Skin epidermis (tissue), 12 donors: ENCODE measurements around the gene ZXDC.
A peak's percentile ranks its signal among the peaks of the same experiment; 100 is the strongest.

ENCODE experiments used
- H3K27ac ChIP-seq, 21 experiments: fragments of 200-600 bp; sonication (generic) in 11 of 21; one replicate each; pipeline ENCODE4 v1.5.0; 2020; ENCODE audit warnings: mild to moderate bottlenecking in 3 of 21, inconsistent platforms in 2 of 21, moderate library complexity in 2 of 21
- H3K4me3 ChIP-seq, 7 experiments: fragments of 200-600 bp; sonication (generic) in 2 of 7; one replicate each; pipeline ENCODE4 v1.5.0; 2020; ENCODE audit warnings: inconsistent platforms in 2 of 7, mild to moderate bottlenecking in 2 of 7, moderate library complexity in 1 of 7

ZXDC gene

DNA sequence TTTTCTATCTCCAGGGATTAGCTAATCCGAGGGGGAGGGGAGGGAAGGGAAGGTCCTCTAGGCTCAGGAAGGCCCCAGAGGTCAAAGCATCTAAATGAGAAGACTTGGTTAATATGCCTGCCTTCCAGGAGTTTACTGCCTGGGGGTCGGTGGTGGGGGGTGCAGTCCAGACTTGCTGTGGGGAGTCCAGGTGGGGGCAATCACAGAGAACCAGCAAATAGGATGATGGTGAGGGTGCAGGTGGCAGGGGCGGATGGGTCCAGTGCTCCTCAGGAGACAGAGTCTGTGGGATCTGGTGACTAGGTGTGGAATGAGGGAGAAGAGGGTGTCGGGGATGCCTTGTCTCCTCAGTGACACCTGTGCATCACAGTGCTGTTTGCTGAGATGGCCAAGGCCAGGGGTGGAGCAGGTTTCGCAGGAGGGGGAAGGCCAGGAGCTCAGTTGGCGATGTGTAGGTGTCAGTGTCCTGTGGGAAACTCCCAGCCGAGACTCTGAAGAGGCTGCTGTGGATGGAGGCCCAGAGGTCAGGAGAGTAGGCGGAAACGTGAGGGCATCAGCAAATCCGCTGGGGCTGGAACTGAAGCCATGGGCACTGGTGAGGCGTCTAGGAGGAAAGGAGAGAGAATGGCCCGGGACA lies 72.9 kb downstream of the ZXDC start:
- Histone ChIP-seq H3K27ac (no peak overlapping the region), H3K4me3 (no peak overlapping the region)

DNA sequence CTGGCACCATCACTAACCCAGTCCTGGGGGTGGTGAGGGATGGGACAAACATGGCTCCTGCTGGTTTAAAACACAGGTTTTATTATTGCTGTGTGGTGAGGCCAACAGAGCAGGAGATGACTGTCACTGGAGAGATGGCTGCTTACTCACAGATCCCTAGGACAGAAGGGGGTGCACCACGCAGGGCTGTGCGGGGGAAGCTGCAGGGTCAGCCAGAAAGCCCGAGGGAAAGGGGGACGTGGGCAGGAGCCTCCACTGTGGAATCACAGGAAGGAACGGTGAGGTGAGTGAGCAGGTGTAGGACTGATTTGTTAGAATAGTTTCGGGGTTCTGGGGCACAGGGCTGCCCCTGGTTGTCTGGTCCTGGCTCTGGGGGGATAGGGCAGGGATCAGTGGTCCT lies 73.5 kb downstream of the ZXDC start:
- Histone ChIP-seq H3K27ac (peak overlapping the region in 1 of 21 experiments; percentile 6), H3K4me3 (no peak overlapping the region)

DNA sequence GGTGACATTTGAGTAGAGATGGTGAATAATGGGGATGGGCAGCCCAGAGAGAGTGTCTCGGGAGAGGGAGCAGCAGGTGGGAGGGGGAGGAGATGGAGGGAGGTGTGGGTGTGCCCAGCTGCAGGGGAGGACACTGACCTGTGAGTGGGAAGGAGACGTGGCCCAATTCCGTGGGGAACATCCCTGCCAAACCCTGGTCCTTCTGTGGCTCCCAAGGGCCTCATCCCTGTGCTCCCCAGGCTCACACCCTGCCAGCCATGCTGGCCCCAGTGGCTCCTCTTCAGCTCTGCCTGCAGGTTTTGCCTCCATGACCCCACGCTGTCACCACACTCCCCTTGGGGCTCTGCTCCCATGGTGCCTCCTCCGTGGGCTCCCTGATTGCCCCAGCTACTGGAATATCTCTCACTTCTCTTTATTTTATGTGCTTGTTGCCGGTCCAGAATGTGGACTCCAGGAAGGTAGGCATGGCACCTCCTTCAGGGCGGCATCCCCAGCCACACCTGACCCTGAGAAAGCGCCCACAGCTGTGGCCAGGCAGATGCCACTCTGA lies 74.0 kb downstream of the ZXDC start:
- peak overlapping the region in 1 of 21 experiments; percentile 6 for H3K27ac ChIP-seq

DNA sequence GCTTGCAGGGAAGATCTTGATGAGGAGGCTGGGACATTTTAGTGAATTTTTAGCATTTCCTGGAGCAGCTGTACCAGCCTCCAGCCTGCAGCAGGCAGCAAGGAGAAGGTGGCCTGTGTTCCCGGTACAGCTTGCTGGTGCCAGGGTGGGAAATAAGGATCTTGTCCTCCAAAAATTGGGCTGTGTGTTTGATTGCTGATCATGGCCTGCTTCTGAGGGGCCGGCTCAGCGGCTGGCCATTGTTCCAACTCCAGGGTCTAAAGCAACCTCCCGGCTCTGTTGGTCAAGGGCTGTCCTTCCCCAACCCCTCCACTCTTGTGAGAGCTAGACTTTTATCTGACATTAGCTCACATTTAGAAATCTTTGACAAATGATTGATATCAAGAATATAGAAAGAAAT lies 75.9 kb downstream of the ZXDC start:
- no peak overlapping the region for H3K4me3 ChIP-seq
- no peak overlapping the region for H3K27ac ChIP-seq

More for the DNA sequence above, 74.0 kb downstream of the ZXDC start:
- H3K4me3 ChIP-seq = no peak overlapping the region

DNA sequence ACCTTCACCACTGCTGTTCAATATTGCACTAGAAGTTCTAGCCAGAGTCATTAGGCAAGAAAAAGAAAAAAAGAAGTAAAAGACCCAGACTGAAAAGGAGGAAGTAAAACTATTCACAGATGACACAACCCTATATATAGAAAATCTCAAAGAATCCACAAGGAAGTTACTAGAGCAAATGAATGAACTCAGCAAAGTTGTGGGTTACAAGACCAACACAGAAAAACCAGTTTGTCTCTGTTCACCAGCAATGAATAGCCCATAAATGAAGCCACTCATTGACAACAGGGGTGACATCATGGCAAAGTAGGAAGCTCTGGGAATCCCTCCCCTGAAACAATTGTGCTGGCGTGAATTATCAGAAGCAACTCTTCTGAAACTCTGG lies 76.3 kb downstream of the ZXDC start:
- Histone ChIP-seq H3K27ac (no peak overlapping the region), H3K4me3 (no peak overlapping the region)

DNA sequence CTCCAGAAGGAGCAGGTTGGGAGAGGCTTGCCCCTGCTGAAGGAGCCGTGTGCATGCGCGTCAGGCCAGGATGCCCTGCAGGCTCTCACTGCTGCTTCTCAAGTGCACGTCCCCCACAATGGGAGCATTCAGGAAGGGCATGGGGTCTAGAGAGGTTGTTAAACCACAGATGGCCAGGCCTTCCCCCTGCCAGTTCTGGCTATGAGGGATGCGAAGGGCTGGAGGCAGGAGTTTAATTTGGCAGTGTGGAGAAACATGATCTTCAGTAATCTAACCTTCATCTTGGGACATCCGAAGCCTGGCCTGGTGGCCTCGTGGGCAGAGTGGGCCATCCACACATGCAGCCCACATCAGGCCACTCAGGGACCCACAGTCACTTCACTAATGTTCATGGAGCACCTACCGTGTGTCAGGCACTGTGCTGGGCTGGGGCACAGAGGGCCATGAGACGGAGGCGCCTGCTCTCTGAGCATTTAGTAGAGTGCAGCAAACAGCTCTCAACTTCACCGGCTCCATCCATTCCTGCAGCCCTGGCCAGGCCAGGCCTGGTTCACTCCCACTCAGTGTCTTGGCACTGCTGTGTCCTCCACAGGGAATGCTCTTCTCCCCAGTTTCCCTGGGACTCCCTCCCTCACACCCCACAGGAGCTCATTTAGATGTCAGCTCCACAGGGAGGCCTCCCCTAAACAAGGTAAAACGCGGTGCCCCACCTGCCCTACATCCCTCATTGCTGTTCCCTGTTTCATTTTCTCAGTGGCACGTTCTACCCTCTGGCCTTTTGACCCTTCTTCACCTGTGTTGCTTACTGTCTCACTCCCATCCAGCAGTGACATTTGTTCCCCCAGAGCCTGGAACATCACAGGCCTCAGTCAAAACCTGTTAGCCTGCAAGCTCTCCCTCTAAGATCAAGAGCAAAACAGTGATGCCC lies 77.0 kb downstream of the ZXDC start:
- no peak overlapping the region for H3K27ac ChIP-seq
- no peak overlapping the region for H3K4me3 ChIP-seq

DNA sequence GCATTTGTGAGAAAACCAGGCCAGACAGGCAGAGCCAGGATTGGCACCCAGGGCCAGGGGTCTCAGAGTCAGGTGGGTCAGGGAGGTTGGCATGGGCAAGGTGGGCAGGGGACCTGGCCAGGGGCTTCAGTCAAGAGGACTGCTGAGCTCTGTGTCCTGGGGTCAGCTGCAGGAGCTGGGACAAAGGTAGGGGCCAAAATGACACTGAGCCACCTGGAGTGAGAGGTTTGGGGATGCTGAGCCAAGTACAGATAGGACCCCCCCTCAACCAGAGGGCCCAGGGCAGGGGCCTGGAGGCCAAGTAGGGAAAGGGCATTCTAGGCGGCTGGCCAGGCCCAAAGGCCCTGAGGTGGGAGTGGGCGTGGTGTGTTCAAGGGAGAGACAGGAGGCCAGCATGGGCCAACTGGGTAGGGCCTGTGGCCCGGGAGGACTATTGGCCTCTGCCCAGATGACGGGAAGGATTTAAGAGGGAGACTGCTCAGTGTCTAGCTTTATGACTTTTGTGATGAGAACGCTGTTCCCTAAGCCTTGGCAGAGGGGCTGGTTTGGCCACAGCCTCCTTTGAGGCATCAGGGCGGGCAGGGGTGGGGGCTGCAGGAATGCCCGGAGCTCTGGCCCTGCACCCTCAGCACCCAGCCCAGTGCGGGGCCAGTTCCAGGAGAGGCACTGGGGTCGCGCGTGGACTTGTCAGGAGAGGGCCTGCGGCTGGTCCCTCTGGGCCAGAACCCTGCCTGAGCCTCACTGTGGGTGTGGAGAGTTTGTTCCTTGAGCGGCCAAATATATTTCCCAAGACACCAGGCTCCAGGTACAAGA lies 77.9 kb downstream of the ZXDC start:
- no peak overlapping the region for H3K4me3 ChIP-seq
- no peak overlapping the region for H3K27ac ChIP-seq

DNA sequence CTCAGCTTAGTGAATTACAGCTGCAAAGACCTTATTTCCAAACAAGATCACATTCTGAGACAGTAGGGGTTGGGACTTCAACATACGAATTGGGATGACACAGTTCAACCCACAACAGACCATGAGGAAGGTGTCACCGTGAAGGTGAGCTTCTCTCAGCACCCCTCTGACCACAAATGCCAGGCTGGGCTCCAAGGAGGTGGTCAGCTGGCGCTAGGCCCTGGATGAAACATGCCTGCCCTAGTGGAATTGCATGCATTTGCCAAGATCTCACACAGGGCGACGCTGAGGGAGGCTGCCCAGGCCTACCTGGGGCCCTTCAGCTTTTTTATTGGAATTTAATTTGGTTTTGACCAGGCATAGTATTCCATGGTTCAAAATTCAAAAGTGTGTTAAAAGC lies 79.2 kb downstream of the ZXDC start:
- Histone ChIP-seq H3K4me3 (no peak overlapping the region), H3K27ac (no peak overlapping the region)

DNA sequence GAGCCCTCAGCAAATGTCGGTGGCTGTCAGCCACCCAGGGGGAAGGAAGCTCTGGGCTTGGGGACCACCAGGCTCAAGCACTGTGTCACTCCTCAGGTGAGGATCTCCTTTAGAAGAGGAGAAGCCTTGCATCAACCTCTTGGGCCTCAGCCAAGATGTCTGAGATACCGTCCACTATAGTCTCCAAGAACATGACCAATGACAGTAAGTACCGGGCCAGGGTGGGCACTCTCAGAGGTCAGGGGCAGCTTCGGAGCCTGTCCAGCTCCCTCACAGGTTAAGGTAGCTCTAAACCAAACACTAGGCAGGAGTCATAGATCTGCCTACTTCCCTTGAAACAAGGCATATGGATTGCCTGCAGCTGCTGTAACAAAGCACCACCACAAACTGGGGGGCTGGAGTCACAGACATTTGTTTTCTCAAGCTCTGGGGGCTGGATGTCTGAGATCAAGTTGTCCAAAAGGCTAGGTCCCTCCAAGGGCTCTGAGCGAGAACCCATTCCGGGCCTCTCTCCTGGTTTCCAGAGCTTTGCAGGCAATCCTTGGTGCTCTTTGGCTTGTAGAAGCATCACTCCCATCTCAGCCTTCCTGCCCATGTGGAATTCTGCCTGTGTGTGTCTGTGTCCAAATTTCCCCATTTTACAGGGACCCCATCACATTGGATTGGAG lies 79.7 kb downstream of the ZXDC start:
- H3K4me3 ChIP-seq = no peak overlapping the region
- H3K27ac ChIP-seq = no peak overlapping the region

DNA sequence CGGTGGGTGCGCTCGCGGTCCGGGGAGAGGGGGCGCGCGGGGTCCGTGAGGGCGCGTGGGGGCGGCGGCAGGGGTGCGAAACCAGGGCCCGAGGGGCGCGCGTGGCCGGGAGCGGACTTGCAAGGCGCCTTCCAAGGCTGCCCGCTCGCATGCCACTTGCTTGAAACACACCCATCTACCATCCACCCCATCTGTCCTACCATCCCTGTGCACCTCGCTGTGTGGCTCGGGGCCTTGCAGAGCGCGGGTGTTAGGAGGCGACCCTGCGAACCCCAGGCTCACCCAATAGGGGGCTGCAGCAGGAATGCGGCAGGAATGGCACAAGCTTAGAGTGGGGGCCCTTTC lies 80.7 kb downstream of the ZXDC start:
- H3K4me3 ChIP-seq = peak overlapping the region in 1 of 7 experiments; percentile 1
- no peak overlapping the region for H3K27ac ChIP-seq

DNA sequence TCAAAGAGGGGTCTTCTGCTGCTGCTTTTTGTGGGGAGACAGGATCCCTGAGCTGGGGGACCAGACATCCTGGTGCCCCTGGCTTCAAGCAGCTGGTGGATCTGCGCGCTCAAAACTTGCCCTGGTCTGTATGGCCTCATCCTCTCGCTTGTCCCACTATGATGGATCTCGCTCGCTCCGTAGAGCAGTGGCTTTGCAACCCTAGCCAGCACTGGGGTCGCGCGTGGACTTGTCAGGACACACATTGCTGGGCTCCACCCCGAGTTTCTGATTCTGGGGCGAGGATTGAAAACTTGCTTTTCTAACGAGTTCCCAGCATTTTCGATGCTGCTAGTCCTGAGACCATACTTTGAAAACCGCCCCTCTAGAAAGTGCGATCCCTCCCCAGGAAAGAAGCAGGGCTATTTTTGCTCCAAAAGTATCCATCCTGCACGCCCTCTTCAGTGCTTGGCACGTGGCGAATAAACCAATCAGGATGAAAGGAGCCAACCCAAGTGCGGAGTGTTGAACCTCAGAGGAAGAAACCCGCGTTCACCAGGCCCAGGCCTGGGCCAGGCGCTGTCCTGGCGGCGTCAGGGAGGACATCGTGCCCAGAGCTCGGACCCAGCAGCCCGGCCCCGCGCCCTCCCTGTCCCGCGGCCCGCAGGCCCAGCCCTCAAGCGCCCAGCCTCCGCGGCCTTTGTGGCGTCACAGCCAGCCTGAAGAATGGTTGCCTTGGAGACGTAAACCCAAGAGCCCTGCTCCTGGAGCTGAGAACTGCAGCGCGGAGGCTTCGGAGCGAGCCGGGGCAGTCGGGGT lies 81.3 kb downstream of the ZXDC start, which contains the start of gene CFAP100:
Gene CFAP100, plus strand, starts transcription at position 731 of the 798 bp plus-strand sequence. CDS start 1,092 bp downstream, outside the sequence.
- Histone ChIP-seq H3K27ac (no peak within 1 kb of the TSS), H3K4me3 (peak within 1 kb of the TSS in 1 of 7 experiments; percentile 1)

DNA sequence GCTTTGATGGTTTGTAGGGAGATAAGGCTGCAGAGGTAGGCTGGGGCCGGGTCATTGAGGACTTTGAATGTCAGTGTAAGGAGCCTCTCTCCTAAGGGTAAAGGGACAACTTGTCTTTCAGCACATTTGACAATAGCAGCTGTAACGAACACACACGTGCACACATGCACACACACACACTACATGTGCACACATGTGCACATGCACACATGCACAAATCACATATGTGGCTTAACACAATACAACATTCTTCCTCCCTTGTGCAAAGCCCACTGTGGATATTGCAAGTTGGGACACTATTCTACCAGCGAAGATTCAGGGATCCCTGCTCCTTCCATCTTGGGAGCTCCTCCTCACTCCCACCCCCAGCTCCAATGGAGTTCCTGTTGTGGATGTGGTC lies 82.1 kb downstream of the ZXDC start:
- no peak overlapping the region for H3K27ac ChIP-seq
- no peak overlapping the region for H3K4me3 ChIP-seq

DNA sequence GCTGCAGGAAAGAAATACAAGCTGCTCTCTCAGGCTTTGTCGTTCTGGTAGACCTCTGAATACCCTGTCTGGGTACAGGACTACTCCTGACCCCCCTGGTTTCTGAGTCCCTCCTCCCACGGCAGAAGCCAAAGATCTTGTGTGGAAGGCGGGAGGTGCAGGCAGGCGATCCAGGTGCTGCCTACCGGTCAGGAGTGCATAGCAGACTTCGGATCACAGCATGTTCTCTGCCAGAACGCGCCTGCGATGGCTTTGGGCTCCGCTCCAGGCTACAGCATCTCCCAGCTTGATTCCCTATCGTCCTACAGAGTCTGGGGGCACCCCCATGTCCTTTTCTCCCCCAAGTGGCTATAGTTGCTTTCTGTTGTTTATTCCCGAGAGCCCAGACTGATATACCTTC lies 83.4 kb downstream of the ZXDC start:
- Histone ChIP-seq H3K4me3 (no peak overlapping the region), H3K27ac (no peak overlapping the region)

DNA sequence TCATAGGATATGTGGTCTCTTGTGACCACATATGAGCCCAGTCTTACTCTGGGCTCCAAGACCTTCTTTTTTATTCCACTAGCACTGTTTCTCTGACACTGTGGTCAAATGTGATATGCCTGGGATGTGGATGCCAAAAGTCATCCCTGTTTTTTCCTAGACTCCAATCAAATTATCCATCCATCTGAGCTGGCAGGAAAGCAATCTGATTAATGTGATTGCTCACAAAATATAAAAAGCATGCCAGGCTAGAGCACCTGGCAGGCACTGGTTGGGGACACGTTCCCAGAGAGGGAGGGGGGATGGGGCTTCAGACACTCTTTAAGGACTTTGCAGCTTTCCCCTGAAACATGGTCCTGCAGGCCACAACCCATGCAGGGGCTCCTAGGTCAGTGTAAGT lies 84.1 kb downstream of the ZXDC start:
- H3K27ac ChIP-seq = no peak overlapping the region
- H3K4me3 ChIP-seq = no peak overlapping the region

DNA sequence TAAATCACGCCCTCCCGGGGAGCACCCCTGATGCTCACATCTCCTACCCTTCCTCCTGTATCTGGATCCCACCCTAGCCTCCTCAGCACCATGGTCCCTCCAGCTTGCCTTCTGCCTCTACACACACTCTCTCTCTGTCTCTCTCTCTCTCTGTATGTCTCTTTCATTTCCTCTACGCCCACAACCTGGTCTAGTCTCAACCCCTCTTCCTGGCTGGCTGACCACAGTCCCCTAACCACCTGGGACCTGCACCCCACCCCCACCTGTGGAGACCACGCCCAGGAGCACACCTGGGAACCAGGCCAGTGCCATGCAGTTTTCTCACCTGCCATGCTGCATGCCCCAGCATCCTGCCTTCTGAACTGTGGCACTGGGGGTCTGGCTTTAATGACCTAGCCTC lies 84.9 kb downstream of the ZXDC start:
- no peak overlapping the region for H3K4me3 ChIP-seq
- no peak overlapping the region for H3K27ac ChIP-seq

DNA sequence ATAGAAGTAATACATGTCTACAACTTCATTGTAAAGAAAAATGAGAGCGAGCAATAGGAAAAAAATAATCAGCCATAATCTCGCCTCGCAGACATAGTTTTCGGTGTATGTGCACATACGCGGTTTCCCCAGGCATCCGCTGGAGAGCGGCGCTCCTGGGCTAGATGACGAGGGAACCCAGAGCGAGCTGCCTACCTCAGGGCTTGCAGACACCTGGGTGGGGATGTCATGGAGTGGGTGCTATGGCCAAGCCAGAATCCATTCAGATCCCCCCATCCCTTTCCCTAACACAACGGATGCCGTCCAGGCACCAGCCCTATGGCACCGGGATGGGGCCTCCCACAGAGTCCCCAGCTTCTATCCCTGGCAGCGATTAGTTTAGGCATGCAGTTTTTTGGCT lies 85.5 kb downstream of the ZXDC start:
- Histone ChIP-seq H3K4me3 (no peak overlapping the region), H3K27ac (no peak overlapping the region)

DNA sequence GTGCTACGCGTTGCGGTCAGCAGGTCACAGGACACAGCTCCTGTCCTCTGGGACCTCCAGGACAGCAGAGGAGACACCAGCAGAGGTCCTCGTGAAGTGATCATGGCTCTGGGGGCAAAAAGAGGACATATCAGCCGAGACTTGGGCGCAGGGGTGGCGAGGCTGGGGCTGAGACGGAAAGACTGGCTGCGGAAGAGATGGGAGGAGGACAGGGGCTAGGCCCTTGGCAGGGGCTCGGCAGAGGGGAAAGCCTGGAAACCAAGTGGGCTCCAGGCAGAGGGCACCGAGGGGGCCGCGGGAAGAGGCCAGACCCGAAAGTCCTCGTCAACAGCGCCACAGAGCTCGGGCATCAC lies 85.9 kb downstream of the ZXDC start:
- Histone ChIP-seq H3K27ac (no peak overlapping the region), H3K4me3 (no peak overlapping the region)

DNA sequence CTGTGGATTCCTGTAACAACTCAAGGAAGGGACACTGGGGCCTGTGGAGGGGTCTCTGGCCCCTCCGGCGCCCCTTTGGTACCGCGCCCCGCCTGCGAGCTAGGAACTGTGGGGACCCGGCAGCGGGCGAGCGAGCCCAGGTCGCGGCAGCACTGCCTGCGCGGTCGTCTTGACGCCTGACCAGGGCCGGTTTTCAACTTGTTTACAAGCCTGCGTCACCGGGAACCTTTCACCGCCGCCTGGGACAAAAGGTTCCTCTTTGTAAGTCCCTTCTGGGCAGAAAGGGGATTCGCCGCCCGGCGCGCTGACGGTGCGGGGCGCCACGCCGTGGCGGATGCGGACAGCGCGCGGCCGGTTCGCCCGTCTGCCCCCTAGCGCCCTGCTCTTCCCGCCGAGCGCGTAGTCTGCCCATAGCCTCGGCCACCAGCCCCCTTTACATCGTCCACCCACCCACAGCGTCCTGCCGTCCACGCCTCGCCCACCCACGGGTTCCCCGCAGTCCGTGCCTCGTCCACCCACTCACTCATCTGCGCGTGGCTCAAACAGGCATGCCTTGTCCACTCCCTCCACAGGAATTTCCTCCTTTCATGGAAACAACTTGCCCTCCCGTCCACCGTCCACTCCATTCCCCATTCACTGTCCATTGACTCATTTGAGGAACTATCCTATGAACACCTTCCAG lies 86.4 kb downstream of the ZXDC start:
- Histone ChIP-seq H3K27ac (peak overlapping the region in 8 of 21 experiments; percentile 4 to 66 (median 54)), H3K4me3 (peak overlapping the region; percentile 10 to 41 (median 31))
